OCI-LY7 (cell line): ENCODE measurements around the gene AGBL4. TPM values are rescaled to one million over a fixed set of nuclear protein-coding genes. Genes with fewer than 3 reads are reported as not detected.
"Not testable (repeated sequence)": the region's sequence is repeated elsewhere in the genome, so short reads cannot be mapped to it uniquely, and the experiment has no call there.

ENCODE experiments used
- BruUV-seq: library from RNA; stranded (reverse); fragments of 400-500 nt; replicated peaks from 2 replicates; lab custom pipeline; 2021; lab: Mats Ljungman, UMichigan
- CTCF ChIA-PET: fragments of 300-600 bp; sonication (Branson Sonifier 250); formaldehyde crosslinking; loops from one replicate; lab custom pipeline; 2022; ENCODE audit warnings: antibody characterized with exemption; ENCODE audit not compliant: unreplicated experiment; lab: Charles Lee
- POLR2A ChIA-PET: fragments of 300-600 bp; sonication (Branson Sonifier 250); formaldehyde crosslinking; loops from one replicate; lab custom pipeline; 2022; ENCODE audit warnings: antibody characterized with exemption; lab: Charles Lee
- DNase-seq: peaks from one replicate; pipeline ENCODE4 v3.0.0-alpha.2; 2015; ENCODE audit warnings: low spot score
- H2AFZ ChIP-seq: fragments of 200-600 bp; sonication (generic), shearing (Covaris generic); 2 replicates; pipeline ENCODE4 v1.6.1; 2014; ENCODE audit warnings: mild to moderate bottlenecking, antibody characterized with exemption, low read length, moderate library complexity
- H3K27ac ChIP-seq: fragments of 200-600 bp; sonication (generic); 2 replicates; pipeline ENCODE4 v1.5.1; 2014; ENCODE audit warnings: mixed run types, low read depth, mild to moderate bottlenecking, moderate library complexity, low read length, inconsistent platforms; ENCODE audit not compliant: poor library complexity, severe bottlenecking
- H3K36me3 ChIP-seq: fragments of 200-600 bp; sonication (generic); 2 replicates; pipeline ENCODE4 v1.6.1; 2014; ENCODE audit warnings: mild to moderate bottlenecking, antibody characterized with exemption, low read length, moderate library complexity, mixed read lengths; ENCODE audit not compliant: insufficient read depth
- H3K4me1 ChIP-seq: fragments of 200-600 bp; sonication (generic); 2 replicates; pipeline ENCODE4 v1.5.1; 2014; ENCODE audit warnings: mild to moderate bottlenecking, low read length; ENCODE audit not compliant: insufficient read depth, poor library complexity, severe bottlenecking
- H3K4me2 ChIP-seq: fragments of 200-600 bp; sonication (generic); 2 replicates; pipeline ENCODE4 v1.6.1; 2014; ENCODE audit warnings: mild to moderate bottlenecking, low read length
- H3K4me3 ChIP-seq: fragments of 200-600 bp; sonication (generic); 2 replicates; pipeline ENCODE4 v1.5.1; 2014; ENCODE audit warnings: mild to moderate bottlenecking, low read depth, low read length; ENCODE audit not compliant: poor library complexity, severe bottlenecking
- H3K79me2 ChIP-seq: fragments of 200-600 bp; sonication (generic); 2 replicates; pipeline ENCODE4 v1.6.1; 2016; ENCODE audit warnings: low read depth, mild to moderate bottlenecking, low read length, moderate library complexity, mixed read lengths; ENCODE audit not compliant: insufficient read depth
- H3K9me2 ChIP-seq: fragments of 200-600 bp; sonication (generic); 2 replicates; pipeline ENCODE4 v1.6.1; 2016; ENCODE audit warnings: mild to moderate bottlenecking, low read length, mixed read lengths; ENCODE audit not compliant: insufficient read depth
- H3K9me3 ChIP-seq: fragments of 200-600 bp; sonication (generic); 2 replicates; pipeline ENCODE4 v1.6.1; 2014; ENCODE audit warnings: mild to moderate bottlenecking, mixed run types, low read length, mixed read lengths
- H4K20me1 ChIP-seq: fragments of 200-600 bp; sonication (generic); 2 replicates; pipeline ENCODE4 v1.6.1; 2014; ENCODE audit warnings: mild to moderate bottlenecking, antibody characterized with exemption, low read length, moderate library complexity, mixed read lengths; ENCODE audit not compliant: insufficient read depth
- CTCF ChIP-seq: fragments of 200-600 bp; sonication (generic); conservative IDR thresholded peaks from 2 replicates; pipeline ENCODE4 v1.5.1; 2014; ENCODE audit warnings: mild to moderate bottlenecking, antibody characterized with exemption, low read length, moderate library complexity, mixed read lengths
- EZH2phosphoT487 ChIP-seq: fragments of 200-600 bp; sonication (generic); IDR thresholded peaks from 2 replicates; pipeline ENCODE4 v1.6.1; 2018; ENCODE audit warnings: low read depth, borderline replicate concordance, mild to moderate bottlenecking, mixed run types, antibody characterized with exemption, low read length, moderate library complexity, mixed read lengths
- intact Hi-C: fragments of 100-400 bp; cut with micrococcal nuclease; formaldehyde crosslinking; loops from one replicate; pipeline ENCODE4 v1.10.0; 2022; ENCODE audit not compliant: unreplicated experiment
- total RNA-seq, 2 experiments: library from RNA; depleted of rRNA in 1 of 2; stranded (reverse); fragments of >200 nt in 1 of 2; shearing (Covaris generic) in 1 of 2; gene quantifications; 2 replicates each; pipeline ENCODE4 v1.2.3, GENCODE V29; 2014 to 2022

Gene AGBL4
- total RNA-seq, 2 experiments from 2014 or later, result not detected

- H3K4me2 ChIP-seq, result no peak overlapping the region
- intact Hi-C loops, result no loop called here
- CTCF ChIA-PET, result no interaction called here
- no peak for DNase-seq
- H3K4me3 ChIP-seq, result no peak overlapping the region
- H4K20me1 ChIP-seq, result no peaks in the 10 kb centered on the region
- no peaks in the 10 kb centered on the region for H3K9me3 ChIP-seq
- H3K4me1 ChIP-seq, result no peaks in the 10 kb centered on the region
- H3K27ac ChIP-seq, result no peak overlapping the region
- no peak overlapping the region for H2AFZ ChIP-seq
- no peaks in the 10 kb centered on the region for H3K9me2 ChIP-seq
- BruUV-seq, result no TSS peak
- no peaks in the 10 kb centered on the region for H3K79me2 ChIP-seq
- H3K36me3 ChIP-seq, result no peaks in the 10 kb centered on the region
- POLR2A ChIA-PET, result no interaction called here
- TF ChIP-seq EZH2phosphoT487, result no peak
- TF ChIP-seq CTCF, result no peak
These were observed 52.7 kb downstream of the AGBL4 start for GRCh38 chr1:49971088-49971487.

- no peak for TF ChIP-seq CTCF
- TF ChIP-seq EZH2phosphoT487, result no peak
- H3K36me3 ChIP-seq, result no peaks in the 10 kb centered on the region
- no peaks in the 10 kb centered on the region for H3K9me3 ChIP-seq
- BruUV-seq, result no TSS peak
- H2AFZ ChIP-seq, result no peak overlapping the region
- H3K79me2 ChIP-seq, result no peaks in the 10 kb centered on the region
- H3K9me2 ChIP-seq, result no peaks in the 10 kb centered on the region
- ChIA-PET POLR2A (no interaction called here), CTCF (no interaction called here)
- H4K20me1 ChIP-seq, result no peaks in the 10 kb centered on the region
- no peaks in the 10 kb centered on the region for H3K4me1 ChIP-seq
- H3K4me2 ChIP-seq, result no peak overlapping the region
- intact Hi-C loops, result no loop called here
- H3K4me3 ChIP-seq, result no peak overlapping the region
- H3K27ac ChIP-seq, result no peak overlapping the region
- DNase-seq, result no peak
These were observed 72.4 kb downstream of the AGBL4 start for GRCh38 chr1:49951385-49951784.

- H3K4me3 ChIP-seq, intact Hi-C loops, BruUV-seq, POLR2A ChIA-PET, H3K4me1 ChIP-seq, H3K79me2 ChIP-seq, H3K9me2 ChIP-seq, DNase-seq, CTCF ChIA-PET, H3K36me3 ChIP-seq, H4K20me1 ChIP-seq, H3K9me3 ChIP-seq, H2AFZ ChIP-seq, H3K27ac ChIP-seq, H3K4me2 ChIP-seq: not testable (repeated sequence)
These were observed 108.5 kb downstream of the AGBL4 start for GRCh38 chr1:49915301-49915700.
